Adipocyte (in vitro differentiated cells): Measurements from ENCODE around the gene STXBP6.

Source experiments
- DNase-seq: peaks from one replicate; pipeline ENCODE4 v3.0.0-alpha.2; 2015; ENCODE audit warnings: low read depth
- H3K27me3 ChIP-seq: replicated peaks from 2 replicates; pipeline ENCODE4 v1.7.0; 2013; ENCODE audit warnings: mild to moderate bottlenecking, low read length, moderate library complexity; ENCODE audit not compliant: control insufficient read depth, insufficient read depth
- H3K36me3 ChIP-seq: 2 replicates; pipeline ENCODE4 v1.7.0; 2013; ENCODE audit warnings: low read length, mild to moderate bottlenecking, moderate library complexity; ENCODE audit not compliant: control insufficient read depth, insufficient read depth, severe bottlenecking
- H3K4me1 ChIP-seq: 2 replicates; pipeline ENCODE4 v1.7.0; 2013; ENCODE audit warnings: mild to moderate bottlenecking, low read length, moderate library complexity; ENCODE audit not compliant: control insufficient read depth, insufficient read depth
- H3K4me3 ChIP-seq: 2 replicates; pipeline ENCODE4 v1.7.0; 2013; ENCODE audit warnings: mild to moderate bottlenecking, low read length, moderate library complexity
- H3K9ac ChIP-seq: 2 replicates; pipeline ENCODE4 v1.7.0; 2013; ENCODE audit warnings: mild to moderate bottlenecking, low read length, moderate library complexity
- H3K9me3 ChIP-seq: 2 replicates; pipeline ENCODE4 v1.7.0; 2013; ENCODE audit warnings: mild to moderate bottlenecking, low read length, moderate library complexity; ENCODE audit not compliant: control insufficient read depth

Gene STXBP6

DNA sequence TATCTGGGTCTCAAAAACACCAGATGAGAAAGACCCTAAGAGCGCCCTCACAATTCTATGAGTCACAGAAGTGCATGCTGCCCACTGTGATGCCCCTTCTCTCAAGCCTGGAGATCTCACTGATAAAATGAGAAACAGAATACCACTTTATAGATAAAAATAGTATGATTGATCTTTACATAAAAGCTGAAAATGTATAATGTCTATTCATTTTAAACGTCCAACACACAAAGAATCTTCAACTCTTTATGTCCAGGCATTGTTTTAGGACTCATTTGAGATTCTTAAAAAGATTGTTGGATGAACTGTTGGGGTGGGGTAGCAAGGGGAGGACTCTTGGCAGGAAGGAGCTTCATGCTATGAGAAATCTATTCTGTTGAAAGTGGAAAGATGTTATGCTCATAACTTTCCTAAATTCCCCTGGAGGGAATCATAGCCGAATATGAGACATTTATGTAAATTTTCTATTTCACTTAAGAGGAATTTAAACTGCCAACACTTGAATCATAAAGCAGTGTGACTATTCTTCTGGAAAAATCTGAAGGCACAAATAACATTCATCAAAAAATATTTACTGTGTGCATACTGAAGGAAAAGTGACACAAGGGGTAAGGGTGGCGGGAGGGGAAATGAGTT lies 174.6 kb downstream of the STXBP6 start:
- H3K27me3 ChIP-seq: no peaks in the 10 kb centered on the region
- peaks cover 23% of the 10 kb centered on the region for H3K4me1 ChIP-seq
- no peak overlapping the region for H3K4me3 ChIP-seq
- no peaks in the 10 kb centered on the region for H3K9me3 ChIP-seq
- DNase-seq: peak; percentile 46
- no peaks in the 10 kb centered on the region for H3K36me3 ChIP-seq
- H3K9ac ChIP-seq: no peak overlapping the region

DNA sequence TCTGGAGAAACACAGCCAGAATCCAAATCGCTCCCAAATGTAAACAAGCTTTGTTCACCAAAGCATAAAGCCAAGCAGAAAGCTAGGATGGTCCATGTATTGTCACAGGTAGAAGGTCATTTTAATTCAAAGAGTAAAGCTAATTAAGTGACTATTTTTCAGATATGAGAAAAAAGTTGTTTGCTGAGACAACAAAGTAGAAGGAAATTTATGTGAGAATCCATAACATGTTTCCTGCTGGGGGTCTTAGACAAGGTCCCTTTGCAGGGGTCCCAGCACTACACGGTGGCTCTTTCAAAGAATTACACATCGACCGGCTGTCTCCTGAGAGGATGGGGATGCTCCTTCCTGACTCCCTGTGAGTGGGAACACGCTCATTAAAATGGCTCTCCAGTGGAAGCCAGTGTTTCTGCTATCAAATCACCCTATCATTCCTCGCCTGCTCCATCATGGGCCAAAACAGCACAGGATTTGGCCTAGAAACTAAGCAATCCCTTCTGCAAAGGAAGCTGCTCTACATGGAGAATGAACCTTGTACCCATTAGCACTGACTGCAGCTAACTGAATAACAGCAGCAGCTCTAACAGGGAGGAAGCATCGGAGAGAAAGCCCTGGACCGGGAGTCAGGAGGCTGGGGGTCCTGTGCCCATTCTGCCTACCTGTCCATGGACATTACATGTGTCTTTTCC lies 175.3 kb downstream of the STXBP6 start:
- Histone ChIP-seq H3K4me3 (no peak overlapping the region), H3K9ac (no peak overlapping the region), H3K9me3 (no peaks in the 10 kb centered on the region), H3K27me3 (no peaks in the 10 kb centered on the region), H3K36me3 (no peaks in the 10 kb centered on the region), H3K4me1 (peaks cover 16% of the 10 kb centered on the region)
- no peak for DNase-seq

DNA sequence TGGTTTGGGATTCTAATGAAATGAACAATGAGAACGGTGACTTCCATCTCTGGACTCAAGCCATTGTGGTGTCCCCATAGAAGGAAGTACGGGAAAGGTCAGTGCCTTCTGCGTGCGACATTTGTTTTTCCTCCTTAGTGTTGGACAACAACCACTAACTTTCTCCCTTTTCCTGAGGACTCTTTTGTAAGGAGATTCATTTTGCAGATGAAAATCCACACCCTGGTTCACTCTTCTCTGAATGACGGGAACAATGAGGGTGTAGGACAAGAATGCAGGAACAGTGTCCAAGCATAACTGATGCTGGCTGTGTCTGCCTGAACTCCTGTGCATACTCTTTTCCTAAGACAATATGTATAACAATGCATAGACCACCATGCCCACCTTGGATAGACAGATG lies 176.4 kb downstream of the STXBP6 start:
- no peaks in the 10 kb centered on the region for H3K27me3 ChIP-seq
- H3K4me1 ChIP-seq: peaks cover 15% of the 10 kb centered on the region
- no peak overlapping the region for H3K4me3 ChIP-seq
- no peak for DNase-seq
- no peaks in the 10 kb centered on the region for H3K36me3 ChIP-seq
- H3K9ac ChIP-seq: no peak overlapping the region
- H3K9me3 ChIP-seq: no peaks in the 10 kb centered on the region

DNA sequence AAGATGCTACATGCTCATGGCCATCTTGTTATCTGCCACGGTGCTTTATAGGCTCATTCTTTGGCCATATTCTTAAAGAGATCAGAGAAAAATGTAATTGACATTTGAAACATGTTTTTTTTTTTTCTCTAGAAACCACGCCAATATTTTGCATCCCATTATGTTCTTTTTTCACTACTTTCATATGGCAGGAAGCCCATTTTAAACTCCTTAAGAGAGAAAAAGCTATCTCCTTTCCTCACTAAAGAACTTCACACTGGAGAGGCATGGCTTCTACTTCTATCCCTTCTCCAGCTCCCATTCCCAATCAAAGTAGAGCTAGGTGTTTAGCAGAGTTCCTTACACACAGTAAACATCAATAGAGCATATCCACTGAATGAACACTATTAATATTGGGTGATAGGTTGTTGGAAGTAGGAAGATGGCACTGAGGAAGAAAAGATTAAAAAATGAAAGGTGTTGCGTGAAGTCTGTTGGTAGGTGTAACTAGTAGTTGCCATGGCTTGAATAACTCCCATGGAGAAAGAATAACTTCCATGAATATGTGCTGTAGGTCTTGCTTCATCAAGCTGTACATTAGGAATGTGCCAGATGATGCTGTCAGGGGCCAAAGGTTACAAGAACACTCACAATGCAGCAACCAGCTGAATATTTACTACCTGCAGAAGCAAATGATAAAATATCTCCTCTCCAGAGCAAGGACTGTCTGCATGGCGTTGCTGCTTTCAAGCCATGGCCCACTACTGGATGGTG lies 178.8 kb downstream of the STXBP6 start:
- Histone ChIP-seq H3K36me3 (no peaks in the 10 kb centered on the region), H3K4me3 (no peak overlapping the region), H3K4me1 (peaks cover 15% of the 10 kb centered on the region), H3K9me3 (no peaks in the 10 kb centered on the region), H3K9ac (no peak overlapping the region), H3K27me3 (no peaks in the 10 kb centered on the region)
- no peak for DNase-seq

DNA sequence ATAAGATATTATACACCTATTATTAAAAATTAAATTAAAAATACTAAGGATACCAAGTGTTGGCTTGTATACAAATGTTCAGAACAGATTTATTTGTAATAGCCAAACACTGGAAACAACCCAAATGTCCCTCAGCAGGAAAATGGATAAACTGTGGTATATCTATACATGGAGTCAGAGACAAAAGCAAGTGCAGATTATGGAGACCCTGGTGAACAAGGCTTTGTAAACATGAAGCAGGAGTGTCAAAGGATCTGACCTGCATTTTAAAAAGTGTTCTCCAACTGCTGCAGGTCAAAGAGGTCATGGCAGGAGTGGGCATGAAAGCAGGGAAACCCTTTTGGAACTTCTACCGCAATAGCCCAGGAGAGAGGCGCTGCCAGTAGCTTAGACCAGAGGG lies 181.6 kb downstream of the STXBP6 start:
- DNase-seq: no peak
- Histone ChIP-seq H3K9me3 (no peaks in the 10 kb centered on the region), H3K4me3 (no peak overlapping the region), H3K4me1 (no peaks in the 10 kb centered on the region), H3K27me3 (no peaks in the 10 kb centered on the region), H3K9ac (no peak overlapping the region), H3K36me3 (no peaks in the 10 kb centered on the region)

DNA sequence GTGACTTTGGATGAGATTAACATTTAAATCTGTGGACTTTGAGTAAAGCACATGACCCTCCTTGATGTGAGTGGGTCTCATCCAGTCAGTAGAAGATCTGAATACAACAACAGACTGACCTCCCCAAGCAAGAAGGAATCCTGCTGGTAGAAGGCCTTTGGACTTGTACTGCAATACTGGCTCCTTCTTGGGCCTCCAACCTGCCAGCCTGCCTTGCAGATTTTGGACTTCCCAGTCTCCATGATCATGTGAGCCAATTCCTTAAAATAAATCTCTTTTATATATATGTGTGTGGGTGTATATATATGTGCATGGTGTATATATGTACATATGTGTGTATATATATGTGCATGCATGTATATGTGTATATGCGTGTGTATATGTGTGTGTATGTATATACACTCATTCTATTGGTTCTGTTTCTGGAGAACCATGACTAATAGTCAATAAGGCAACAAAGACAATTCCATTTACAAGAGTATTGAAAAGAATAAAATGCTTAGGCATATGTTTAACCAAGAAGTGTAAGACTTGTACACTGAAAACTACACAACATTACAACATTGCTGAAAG lies 183.8 kb downstream of the STXBP6 start:
- H3K9ac ChIP-seq: no peak overlapping the region
- no peaks in the 10 kb centered on the region for H3K36me3 ChIP-seq
- no peaks in the 10 kb centered on the region for H3K9me3 ChIP-seq
- H3K4me1 ChIP-seq: peaks cover 6% of the 10 kb centered on the region
- H3K27me3 ChIP-seq: no peaks in the 10 kb centered on the region
- DNase-seq: no peak
- no peak overlapping the region for H3K4me3 ChIP-seq

DNA sequence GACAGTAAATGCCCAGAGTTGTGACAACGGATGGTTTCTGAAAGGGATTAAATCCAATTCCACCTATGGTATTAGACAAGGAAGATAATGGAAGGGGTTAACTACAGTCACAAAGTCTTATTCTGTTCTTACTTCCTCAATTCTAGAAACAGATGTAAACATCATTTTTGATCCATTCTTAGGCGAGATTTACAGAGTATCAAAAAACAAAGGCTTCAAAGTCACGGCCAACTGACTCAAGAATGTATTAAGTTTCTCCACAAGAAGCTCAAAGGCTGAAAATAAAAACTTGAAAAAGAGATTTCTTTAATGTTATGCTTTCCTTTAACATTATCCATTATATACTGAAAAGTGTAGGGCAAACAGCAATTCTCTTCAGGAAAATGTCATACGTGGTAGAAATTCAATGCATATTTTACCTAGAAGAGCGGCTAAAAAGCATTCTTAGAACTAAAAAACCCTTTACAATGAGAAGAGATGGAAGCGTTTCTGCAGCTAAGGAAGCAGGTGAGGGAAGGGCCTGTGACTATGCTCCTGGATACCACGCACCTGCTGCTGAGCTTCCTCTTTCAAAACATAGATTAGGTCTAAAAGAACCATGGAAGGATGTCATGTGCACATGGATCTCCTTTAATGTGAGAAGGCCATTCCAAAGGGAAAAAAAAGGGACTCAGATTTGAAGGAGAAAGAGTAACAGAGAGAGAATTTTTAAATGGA lies 185.8 kb downstream of the STXBP6 start:
- Histone ChIP-seq H3K9me3 (no peaks in the 10 kb centered on the region), H3K36me3 (no peaks in the 10 kb centered on the region), H3K27me3 (no peaks in the 10 kb centered on the region), H3K4me3 (no peak overlapping the region), H3K9ac (no peak overlapping the region), H3K4me1 (peaks cover 10% of the 10 kb centered on the region)
- no peak for DNase-seq

DNA sequence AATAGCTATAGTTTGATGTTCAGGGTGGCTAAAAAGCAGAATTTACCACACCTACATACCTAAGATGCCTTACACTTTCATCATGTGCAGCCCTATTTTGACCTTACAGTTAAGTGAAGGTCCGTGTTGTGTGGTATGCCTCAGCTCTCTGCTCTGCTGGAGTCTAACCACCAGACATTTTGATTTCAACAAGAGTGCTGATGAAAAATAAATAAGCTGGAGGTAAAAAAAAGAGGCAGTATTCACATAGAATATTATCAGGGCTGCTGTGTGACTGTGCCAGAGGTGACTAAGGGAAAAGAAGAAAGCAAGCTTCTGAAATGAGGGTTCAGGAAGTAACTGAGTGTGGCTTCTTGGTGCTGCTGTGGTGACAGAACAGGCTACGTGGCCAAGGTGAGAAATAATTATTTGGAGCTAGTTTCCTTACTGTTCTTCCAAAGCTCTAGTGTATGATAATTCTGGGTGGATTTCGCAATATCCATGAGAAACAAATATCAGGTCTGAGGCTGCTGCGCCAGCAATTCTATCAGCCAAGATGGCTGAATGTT lies 188.8 kb downstream of the STXBP6 start:
- H3K9me3 ChIP-seq: no peaks in the 10 kb centered on the region
- peak overlapping the region; percentile 18 for H3K9ac ChIP-seq
- H3K4me1 ChIP-seq: peaks cover 10% of the 10 kb centered on the region
- H3K4me3 ChIP-seq: peak overlapping the region; percentile 46
- H3K27me3 ChIP-seq: no peaks in the 10 kb centered on the region
- no peaks in the 10 kb centered on the region for H3K36me3 ChIP-seq
- DNase-seq: peak; percentile 61

DNA sequence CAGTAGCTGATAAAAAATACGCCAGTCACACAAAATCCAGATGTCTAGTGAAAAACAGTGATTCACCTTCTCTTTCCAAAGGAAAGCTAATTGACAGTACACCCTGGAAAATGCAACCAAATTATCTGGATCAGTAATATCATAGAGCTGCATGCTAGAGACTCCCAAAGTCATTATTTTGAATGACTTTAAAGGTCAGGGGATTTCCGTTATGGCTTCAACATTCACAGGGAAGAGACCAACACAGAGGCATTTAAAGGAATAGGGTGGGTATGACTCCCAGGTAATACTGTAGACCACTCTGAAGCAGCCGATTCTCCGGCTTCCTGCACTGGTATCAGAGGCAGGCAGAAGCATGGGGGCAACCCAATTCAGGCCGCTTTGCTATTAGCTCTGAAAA lies 190.4 kb downstream of the STXBP6 start:
- DNase-seq: no peak
- Histone ChIP-seq H3K27me3 (no peaks in the 10 kb centered on the region), H3K9ac (no peak overlapping the region), H3K4me1 (peaks cover 10% of the 10 kb centered on the region), H3K9me3 (no peaks in the 10 kb centered on the region), H3K4me3 (no peak overlapping the region), H3K36me3 (no peaks in the 10 kb centered on the region)

DNA sequence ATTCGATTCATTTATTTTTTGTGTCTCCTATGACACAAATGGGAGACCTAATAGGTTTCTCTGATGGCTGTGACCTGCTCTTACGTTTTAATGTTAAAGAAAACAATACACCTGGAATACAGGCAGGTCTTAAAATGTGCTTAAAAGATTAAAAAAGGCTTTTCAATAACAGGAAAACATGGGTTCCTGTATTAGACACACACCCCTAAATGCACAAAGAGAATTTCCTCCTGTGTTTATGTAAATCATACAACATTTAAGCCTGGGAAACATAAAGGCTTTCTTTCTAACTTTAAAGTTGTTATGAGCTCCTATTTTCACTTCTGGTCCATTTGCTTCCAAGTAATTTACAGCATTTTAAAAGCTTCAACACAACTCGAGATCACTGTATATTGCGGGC lies 191.3 kb downstream of the STXBP6 start:
- DNase-seq: no peak
- Histone ChIP-seq H3K9ac (no peak overlapping the region), H3K4me3 (no peak overlapping the region), H3K27me3 (no peaks in the 10 kb centered on the region), H3K4me1 (peaks cover 10% of the 10 kb centered on the region), H3K9me3 (no peaks in the 10 kb centered on the region), H3K36me3 (no peaks in the 10 kb centered on the region)
